ENCODE data around the gene CLEC19A.

The CLEC19A gene

GRCh38 chr16:19252904-19253303 is 32.6 kb upstream of the CLEC19A start:
- no peak for TF ChIP-seq NFRKB (IDR thresholded peaks at IDR 0.05)
- no peak for TF ChIP-seq FOXM1 (IDR thresholded peaks at IDR 0.05; ENCODE audit: borderline replicate concordance)
- TF ChIP-seq PKNOX1 (IDR thresholded peaks at IDR 0.05) = no peak
- no peak for TF ChIP-seq ELF4 (IDR thresholded peaks at IDR 0.05)
- TF ChIP-seq HDGF (IDR thresholded peaks at IDR 0.05; ENCODE audit: borderline replicate concordance) = no peak
- TF ChIP-seq TARDBP (IDR thresholded peaks at IDR 0.05) = no peak
- no peak for TF ChIP-seq FOXA1 (IDR thresholded peaks at IDR 0.05)
- TF ChIP-seq ARNT (IDR thresholded peaks at IDR 0.05) = no peak
- ChIA-PET POLR2A (interaction anchor here (0.7 kb wide), 1 partner anchor 13 kb away, joined by 3 read pairs; no protein-coding TSS in a partner anchor), CTCF (interaction anchor here (0.5 kb wide), 1 partner anchor 13 kb away, joined by 3 read pairs; no protein-coding TSS in a partner anchor)
- DNase-seq (ENCODE audit: extremely low spot score) = no peak

GRCh38 chr16:19254611-19255010 is 30.9 kb upstream of the CLEC19A start:
- TF ChIP-seq SUZ12 (IDR thresholded peaks at IDR 0.05) (no peak), ELF4 (IDR thresholded peaks at IDR 0.05) (no peak), FOXA1 (IDR thresholded peaks at IDR 0.05) (no peak)
- POLR2A ChIA-PET = no interaction called here
- CTCF ChIA-PET = no interaction called here
- DNase-seq (ENCODE audit: extremely low spot score) = no peak

- TF ChIP-seq PKNOX1 (IDR thresholded peaks at IDR 0.05) = no peak
- no peak for TF ChIP-seq ARNT (IDR thresholded peaks at IDR 0.05)
- ChIA-PET CTCF (no interaction called here), POLR2A (no interaction called here)
- no peak for DNase-seq (ENCODE audit: extremely low spot score)
These were observed 21.3 kb upstream of the CLEC19A start for GRCh38 chr16:19264123-19264673.

- CTCF ChIA-PET = interaction anchor here (0.6 kb wide), 1 partner anchor 12 kb away, joined by 3 read pairs; no protein-coding TSS in a partner anchor
- TF ChIP-seq SUZ12 (IDR thresholded peaks at IDR 0.05) = no peak
- TF ChIP-seq L3MBTL2 (conservative IDR thresholded peaks at IDR 0.05) = no peak
- TF ChIP-seq FOXK2 (IDR thresholded peaks at IDR 0.05) = no peak
- TF ChIP-seq FOXA1 (IDR thresholded peaks at IDR 0.05) = no peak
- no peak for TF ChIP-seq PKNOX1 (IDR thresholded peaks at IDR 0.05)
- no peak for TF ChIP-seq TARDBP (IDR thresholded peaks at IDR 0.05)
- no peak for TF ChIP-seq NFRKB (IDR thresholded peaks at IDR 0.05)
- TF ChIP-seq ZNF384 (IDR thresholded peaks at IDR 0.05) = no peak
- TF ChIP-seq BHLHE40 (IDR thresholded peaks at IDR 0.05; ENCODE audit: borderline replicate concordance) = no peak
- TF ChIP-seq CTBP1 (IDR thresholded peaks at IDR 0.05; ENCODE audit: borderline replicate concordance) = no peak
- TF ChIP-seq FOXM1 (IDR thresholded peaks at IDR 0.05; ENCODE audit: borderline replicate concordance) = no peak
- TF ChIP-seq SP1 (IDR thresholded peaks at IDR 0.05) = no peak
- TF ChIP-seq ELF4 (IDR thresholded peaks at IDR 0.05) = no peak
- no peak for TF ChIP-seq LEF1 (IDR thresholded peaks at IDR 0.05; ENCODE audit: borderline replicate concordance)
- TF ChIP-seq ARNT (IDR thresholded peaks at IDR 0.05) = no peak
- no peak for TF ChIP-seq HDGF (IDR thresholded peaks at IDR 0.05; ENCODE audit: borderline replicate concordance)
- DNase-seq (ENCODE audit: extremely low spot score) = no peak
- POLR2A ChIA-PET = interaction anchor here (0.9 kb wide), 1 partner anchor 13 kb away, joined by 3 read pairs; no protein-coding TSS in a partner anchor
These were observed 20.1 kb upstream of the CLEC19A start for GRCh38 chr16:19265380-19265930.

- CTCF ChIA-PET = no interaction called here
- POLR2A ChIA-PET = no interaction called here
- DNase-seq (ENCODE audit: extremely low spot score) = no peak
- no peak for TF ChIP-seq CTBP1 (IDR thresholded peaks at IDR 0.05; ENCODE audit: borderline replicate concordance)
- no peak for TF ChIP-seq FOXM1 (IDR thresholded peaks at IDR 0.05; ENCODE audit: borderline replicate concordance)
- TF ChIP-seq ARNT (IDR thresholded peaks at IDR 0.05) = no peak
- no peak for TF ChIP-seq NFRKB (IDR thresholded peaks at IDR 0.05)
- no peak for TF ChIP-seq PKNOX1 (IDR thresholded peaks at IDR 0.05)
- TF ChIP-seq ELF4 (IDR thresholded peaks at IDR 0.05) = no peak
These were observed 18.8 kb upstream of the CLEC19A start for GRCh38 chr16:19266774-19267173.

GRCh38 chr16:19269098-19269497 is 16.4 kb upstream of the CLEC19A start:
- ChIA-PET POLR2A (no interaction called here), CTCF (no interaction called here)
- no peak for DNase-seq (ENCODE audit: extremely low spot score)
- no peak for TF ChIP-seq ARNT (IDR thresholded peaks at IDR 0.05)
- TF ChIP-seq SP1 (IDR thresholded peaks at IDR 0.05) = no peak

Measured in HEK293T (cell line).